Measurements from ENCODE around the gene XG.
"Not testable (repeated sequence)": the region's sequence is repeated elsewhere in the genome, so short reads cannot be mapped to it uniquely, and the experiment has no call there.

XG gene

DNA sequence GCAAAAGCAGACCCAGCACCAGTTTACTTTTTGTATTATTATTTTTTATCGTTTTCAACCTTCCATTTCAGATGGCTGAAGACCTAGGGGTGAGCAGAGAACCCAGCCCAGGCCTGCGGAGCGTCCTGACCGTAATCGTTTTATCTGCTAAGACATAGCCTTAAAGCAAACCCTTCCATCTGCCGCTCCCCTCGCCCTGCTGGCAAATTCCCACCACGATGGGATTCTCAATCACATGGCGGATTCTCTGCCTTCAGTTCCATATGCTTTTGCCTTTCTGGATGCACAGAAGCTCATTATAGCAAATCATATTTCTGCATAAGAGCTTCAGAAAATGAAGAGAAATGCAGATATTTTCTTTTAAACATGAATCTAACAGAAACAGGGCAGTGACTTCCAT, 18.6 kb upstream of the XG start:
- DNase-seq (ENCODE audit: low read depth) = no peak

GRCh38 chrX:2735270-2735669, 16.6 kb upstream of the XG start:
- DNase-seq (ENCODE audit: low read depth) = no peak

GRCh38 chrX:2740672-2741071, 11.2 kb upstream of the XG start:
- DNase-seq (ENCODE audit: low read depth) = no peak

DNA sequence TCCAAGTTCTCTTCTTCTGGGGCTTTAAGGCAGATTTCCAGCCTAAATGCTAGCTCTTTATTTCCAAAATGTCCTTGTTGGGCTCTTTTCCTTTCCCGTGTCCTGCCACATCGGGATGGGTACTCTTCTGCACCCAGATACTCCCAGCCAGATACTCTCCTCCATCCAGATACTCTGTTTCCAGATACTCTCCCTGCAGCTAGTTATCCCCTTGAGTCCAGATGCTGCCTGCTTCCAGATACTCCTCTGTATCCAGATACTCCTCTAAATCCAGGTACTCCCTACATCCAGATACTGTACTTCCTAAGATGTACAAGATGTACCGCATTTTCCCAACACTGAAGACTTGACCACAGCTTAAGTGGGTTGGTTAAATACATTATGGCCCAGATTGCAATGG, 10.5 kb upstream of the XG start:
- no peak for DNase-seq (ENCODE audit: low read depth)

DNA sequence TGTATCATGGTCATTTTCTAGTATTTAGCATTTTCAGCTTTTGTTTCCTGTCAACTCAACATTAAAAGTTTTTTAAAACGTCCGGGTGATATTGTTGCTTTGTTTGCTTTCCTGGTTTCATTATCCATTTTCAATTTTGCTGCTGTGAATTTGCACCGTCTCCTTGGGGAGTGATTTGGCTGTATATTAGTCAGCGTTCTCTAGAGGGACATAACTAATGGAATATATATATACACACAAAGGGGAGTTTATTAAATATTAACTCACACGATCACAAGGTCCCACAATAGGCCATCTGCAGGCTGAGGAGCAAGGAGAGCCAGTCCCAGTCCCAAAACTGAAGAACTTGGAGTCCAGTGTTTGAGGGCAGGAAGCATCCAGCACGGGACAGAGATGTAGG, 5.6 kb upstream of the XG start:
- DNase-seq (ENCODE audit: low read depth) = not testable (repeated sequence)

DNA sequence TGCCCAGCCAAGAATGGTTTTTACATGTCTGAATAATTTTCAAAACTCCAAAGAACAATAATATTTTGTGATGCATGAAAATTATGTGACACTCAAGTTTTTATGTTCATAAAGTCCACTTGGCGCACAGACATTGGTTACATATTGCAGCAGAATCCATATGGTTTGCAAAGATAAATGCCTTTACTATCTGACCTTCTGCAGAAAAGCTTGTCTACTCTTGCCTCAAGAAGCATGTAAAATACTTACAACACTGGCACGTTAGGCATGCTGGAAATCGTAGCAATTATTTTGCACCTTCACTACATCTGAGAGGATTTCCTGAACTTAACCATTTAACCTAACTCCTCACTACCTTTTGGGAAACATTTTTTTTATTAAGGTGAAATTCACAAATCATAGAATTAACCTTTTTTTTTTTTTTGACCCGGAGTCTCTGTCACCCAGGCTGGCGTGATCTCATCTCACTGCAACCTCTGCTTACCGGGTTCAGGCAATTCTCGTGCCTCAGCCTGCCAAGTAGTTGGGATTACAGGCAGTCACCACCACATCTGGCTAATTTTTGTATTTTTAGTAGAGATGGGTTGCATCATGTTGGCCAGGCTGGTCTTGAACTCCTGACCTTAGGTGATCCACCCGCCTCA, 3.5 kb upstream of the XG start:
- DNase-seq (ENCODE audit: low read depth) = no peak

- no peak for DNase-seq (ENCODE audit: low read depth)
Observed at GRCh38 chrX:2748815-2749188, 3.0 kb upstream of the XG start.

GRCh38 chrX:2751291-2751690, 549 bp upstream of the XG start:
- DNase-seq (ENCODE audit: low read depth) = no peak

GRCh38 chrX:2752441-2752840, 601 bp downstream of the XG start:
- DNase-seq (ENCODE audit: low read depth) = not testable (repeated sequence)

DNA sequence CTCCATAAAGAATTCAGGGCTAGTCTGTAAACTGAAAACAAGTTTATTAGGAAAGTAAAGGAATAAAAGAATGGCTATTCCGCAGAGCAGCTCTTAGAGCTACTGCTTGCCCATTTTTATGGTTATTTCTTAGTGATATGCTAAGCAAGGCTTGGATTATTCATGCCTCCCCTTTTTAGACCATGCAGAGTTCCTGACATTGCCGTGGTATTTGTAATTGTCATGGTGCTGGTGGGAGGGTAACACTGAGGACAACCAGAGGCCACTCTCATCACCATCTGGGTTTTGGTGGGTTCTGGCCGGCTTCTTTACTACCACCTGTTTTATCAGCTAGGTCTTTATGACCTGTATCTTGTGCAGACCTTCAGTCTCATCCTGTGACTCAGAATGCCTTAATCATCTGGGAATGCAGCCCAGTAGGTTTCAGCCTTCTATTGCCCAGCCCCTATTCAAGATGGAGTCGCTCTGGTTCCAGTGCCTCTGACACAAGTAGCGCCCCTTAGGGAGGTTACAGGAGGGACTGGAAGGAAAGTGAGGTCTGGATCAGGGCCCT, 3.4 kb downstream of the XG start:
- not testable (repeated sequence) for DNase-seq (ENCODE audit: low read depth)

GRCh38 chrX:2756548-2756947, 4.7 kb downstream of the XG start:
- no peak for DNase-seq (ENCODE audit: low read depth)

GRCh38 chrX:2761246-2761645, 9.4 kb downstream of the XG start:
- no peak for DNase-seq (ENCODE audit: low read depth)

DNA sequence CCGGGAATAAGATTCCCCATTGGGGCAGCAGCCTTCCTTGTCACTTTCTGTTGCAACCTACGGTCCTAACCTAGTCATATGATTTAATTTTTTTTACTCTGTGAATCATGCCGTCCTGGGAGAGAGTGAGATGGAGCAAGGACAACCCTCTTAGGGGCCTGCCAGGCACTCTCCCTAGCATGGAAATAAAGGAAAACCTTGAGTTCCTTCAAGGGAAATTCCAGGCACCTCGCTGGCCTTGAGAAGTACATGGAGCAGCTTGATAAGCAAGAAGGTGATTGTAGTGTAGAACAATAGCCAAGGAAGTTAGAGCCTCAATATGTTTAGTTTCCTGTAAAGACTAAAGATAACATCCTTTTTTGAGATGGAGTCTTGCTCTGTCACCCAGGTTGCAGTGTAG, 10.8 kb downstream of the XG start:
- DNase-seq (ENCODE audit: low read depth) = not testable (repeated sequence)

GRCh38 chrX:2764766-2765548, 13.1 kb downstream of the XG start:
- not testable (repeated sequence) for DNase-seq (ENCODE audit: low read depth)

- DNase-seq (ENCODE audit: low read depth) = no peak
Observed at GRCh38 chrX:2765549-2765830, 13.7 kb downstream of the XG start.

- no peak for DNase-seq (ENCODE audit: low read depth)
Observed at GRCh38 chrX:2766906-2767305, 15.1 kb downstream of the XG start.

DNA sequence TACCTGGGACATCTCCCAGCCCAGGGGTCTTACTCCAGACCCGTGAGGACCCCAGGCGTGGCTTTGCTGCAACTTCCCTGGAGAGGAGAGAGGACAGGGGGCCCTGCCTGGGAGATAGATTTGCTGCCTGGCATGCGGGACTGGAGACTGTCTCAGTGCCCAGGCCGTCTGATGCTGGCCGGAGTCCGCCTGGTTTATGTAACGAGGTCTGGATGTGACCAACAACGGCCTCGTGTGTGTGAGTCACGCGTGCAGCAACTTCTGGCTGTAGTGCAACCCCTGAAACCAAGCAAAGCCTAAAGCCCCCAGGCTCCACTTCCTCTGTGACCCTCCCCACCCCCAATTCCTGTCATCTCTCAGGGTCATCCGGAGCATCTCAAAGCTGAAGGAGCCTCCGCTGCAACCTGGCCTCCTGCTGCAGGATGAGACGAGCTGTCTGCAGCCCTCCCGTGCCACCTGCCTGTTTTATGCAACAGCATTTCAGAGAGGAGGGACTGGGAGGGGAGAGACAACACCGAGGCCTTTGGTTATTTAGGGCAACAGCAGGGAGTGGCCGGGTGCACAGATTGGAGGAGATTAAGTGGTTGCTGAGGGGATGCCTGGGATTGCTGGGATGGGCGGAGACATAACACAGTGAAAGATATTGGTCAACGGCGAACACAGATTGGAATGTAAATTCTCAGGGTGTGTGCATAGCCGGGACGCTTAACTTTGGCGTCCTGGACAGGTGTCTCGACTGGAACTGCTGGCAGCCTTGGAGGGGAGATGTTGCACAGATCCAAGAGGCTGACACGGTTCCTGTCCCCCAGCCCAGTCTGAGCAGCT, 16.0 kb downstream of the XG start:
- no peak for DNase-seq (ENCODE audit: low read depth)

- no peak for DNase-seq (ENCODE audit: low read depth)
Observed at GRCh38 chrX:2769615-2770014, 17.8 kb downstream of the XG start.

GRCh38 chrX:2773166-2774055, 21.6 kb downstream of the XG start:
- not testable (repeated sequence) for DNase-seq (ENCODE audit: low read depth)

DNA sequence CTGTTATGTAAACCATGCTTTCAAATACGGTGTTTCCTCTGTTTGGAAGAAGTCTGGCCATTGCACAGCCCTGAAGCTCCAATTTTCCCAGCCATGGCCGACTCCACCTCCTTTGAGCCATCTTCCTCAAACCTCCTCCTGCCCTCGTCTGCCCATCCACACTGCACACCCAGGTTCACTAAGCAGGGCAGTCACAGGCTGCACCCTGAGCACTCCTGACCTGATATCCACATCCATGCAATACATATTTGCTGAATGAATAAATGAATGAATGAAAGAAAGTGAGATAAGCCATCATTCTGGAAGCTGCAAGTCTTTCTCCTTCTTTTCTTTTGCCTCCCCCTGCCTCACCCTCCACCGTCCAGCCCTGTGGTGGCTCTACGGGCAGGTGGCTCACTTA, 22.2 kb downstream of the XG start:
- DNase-seq (ENCODE audit: low read depth) = no peak

DNA sequence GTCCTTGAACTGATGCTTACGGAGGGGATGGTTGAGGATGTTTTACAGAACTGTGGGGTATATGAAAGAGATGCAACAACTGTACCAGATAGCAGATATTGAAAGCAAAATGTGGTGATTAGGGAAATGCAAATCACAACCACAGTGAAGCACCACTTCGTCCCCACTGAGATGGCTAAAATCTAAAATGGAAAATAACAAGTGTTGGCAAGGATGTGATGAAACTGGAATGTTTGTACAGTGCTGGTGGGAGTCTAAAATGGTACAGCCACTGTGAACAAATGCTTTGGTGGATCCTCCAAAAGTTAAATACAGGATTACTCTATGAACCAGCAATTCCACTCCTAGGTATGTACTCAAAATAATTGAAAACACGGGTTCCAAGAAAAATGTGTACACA, 22.9 kb downstream of the XG start:
- no peak for DNase-seq (ENCODE audit: low read depth)
